Muscle of arm (tissue), 12 donors: ENCODE measurements around the gene REG3G. TPM values are rescaled to one million over a fixed set of nuclear protein-coding genes. Genes with fewer than 3 reads are reported as not detected.
"Not testable (repeated sequence)": the region's sequence is repeated elsewhere in the genome, so short reads cannot be mapped to it uniquely, and the experiment has no call there.

ENCODE experiments used
- DNase-seq: peaks from one replicate; pipeline ENCODE4 v3.0.0-alpha.2; 2013
- polyA plus RNA-seq, 12 donors: library from polyadenylated mRNA; unstranded; fragments of 120-200 nt; gene quantifications; one replicate each; pipeline ENCODE4 v1.2.1, GENCODE V29; 2013; ENCODE audit not compliant: insufficient read length in 12 of 12

REG3G gene
- polyA plus RNA-seq, 12 donors, result not detected

DNA sequence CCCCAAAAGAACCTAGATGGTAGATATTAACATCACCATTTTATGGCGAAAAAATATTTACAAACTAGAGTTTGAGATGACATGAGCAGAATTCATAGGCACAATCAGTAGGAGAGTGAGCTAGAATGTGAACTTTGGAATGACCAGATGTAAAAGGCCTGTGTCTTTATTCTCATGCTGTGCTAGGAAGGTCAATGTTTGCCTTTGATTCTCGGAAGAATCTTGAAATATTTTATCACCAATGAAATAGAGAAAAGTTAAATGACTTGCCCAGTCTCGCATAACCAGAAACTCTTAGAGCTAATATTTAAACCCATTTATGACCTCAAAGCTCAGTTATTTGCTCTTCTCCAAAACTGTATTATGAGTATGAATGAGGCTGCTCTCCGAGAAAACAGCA, 9.2 kb upstream of the REG3G start:
- no peak for DNase-seq

DNA sequence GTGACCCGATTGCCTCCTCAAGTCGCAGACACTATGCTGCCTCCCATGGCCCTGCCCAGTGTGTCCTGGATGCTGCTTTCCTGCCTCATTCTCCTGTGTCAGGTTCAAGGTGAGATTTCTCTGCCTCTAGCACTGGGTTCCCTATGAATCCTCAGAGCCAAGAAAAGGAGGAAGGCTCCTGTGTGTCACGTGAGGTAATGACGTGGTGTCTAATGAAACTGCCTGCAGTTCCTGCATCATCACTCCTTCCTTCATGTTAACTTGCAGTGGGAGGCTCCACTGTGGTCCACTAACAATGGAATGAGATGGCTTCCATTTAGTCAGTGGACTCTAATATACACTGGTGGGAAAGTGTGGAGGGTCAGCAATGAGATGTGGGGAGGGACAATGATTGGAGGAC, 559 bp downstream of the REG3G start:
- DNase-seq, result no peak

DNA sequence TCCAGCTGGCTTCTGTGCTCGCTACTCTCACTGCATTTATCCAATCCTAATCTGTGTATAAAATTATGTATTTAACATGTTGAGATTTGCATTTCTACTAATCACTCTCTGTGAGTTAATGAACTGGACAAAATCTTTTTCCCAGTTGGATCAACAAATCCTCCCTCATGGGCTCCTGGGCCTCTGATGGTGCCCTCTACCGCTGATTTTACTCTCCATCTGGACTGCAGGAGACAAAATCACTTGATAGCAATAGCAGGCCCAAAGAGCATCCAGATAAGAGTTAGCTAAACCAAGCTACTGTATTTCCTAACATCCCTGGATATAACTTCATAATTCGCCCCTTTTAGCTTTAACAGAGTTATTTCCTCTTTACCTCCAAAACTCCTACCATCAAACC, 14.4 kb downstream of the REG3G start:
- DNase-seq, result no peak

DNA sequence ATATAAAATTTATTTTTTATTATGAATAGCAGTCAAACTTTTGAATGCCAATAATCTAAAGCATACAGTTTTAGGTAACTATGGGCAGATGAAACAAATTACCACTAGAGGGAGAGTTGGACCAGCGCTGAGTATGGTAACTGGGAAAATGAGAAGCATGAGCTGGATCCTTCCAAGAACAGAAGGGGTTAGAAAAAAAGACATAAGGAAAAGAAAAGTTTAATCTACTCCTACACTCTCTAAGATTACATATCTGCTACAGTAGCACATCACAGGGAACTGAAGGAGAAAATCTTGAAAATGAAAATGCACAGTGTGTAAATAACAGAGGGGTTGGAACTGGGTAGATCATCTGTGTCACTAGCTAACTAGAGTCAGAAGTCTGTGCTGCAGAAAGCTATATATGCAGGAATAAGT, 15.5 kb downstream of the REG3G start:
- DNase-seq, result peak; percentile 41

DNA sequence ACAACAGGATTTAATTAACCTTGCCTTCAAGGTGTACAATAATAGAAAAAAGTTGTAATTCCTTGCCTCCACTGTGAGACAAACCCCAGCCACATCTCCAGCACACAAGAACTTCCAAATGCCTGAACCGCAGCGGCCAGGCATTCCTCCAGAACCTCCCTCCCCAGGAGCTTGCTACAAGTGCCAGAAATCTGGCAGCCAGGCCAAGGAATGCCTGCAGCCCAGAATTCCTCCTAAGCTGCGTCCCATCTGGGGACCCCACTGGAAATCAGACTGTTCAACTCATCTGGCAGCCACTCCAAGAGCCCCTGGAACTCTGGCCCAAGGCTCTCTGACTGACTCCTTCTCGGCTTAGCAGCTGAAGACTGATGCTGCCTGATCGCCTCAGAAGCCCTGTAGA, 28.0 kb downstream of the REG3G start:
- peak; percentile 79 for DNase-seq

DNA sequence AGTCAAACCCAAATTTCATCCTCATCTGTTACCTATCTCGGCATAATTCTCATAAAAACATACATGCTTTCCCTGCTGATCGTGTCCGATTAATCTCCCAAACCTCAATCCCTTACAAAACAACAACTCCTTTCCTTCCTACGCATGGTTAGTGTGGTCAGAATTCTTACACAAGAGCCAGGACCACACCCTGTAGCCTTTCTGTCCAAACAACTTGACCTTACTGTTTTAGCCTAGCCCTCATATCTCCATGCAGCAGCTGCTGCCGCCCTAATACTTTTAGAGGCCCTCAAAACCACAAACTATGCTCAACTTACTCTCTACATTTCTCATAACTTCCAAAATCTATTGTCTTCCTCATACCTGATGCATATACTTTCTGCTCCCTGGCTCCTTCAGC, 29.3 kb downstream of the REG3G start:
- DNase-seq, result not testable (repeated sequence)

DNA sequence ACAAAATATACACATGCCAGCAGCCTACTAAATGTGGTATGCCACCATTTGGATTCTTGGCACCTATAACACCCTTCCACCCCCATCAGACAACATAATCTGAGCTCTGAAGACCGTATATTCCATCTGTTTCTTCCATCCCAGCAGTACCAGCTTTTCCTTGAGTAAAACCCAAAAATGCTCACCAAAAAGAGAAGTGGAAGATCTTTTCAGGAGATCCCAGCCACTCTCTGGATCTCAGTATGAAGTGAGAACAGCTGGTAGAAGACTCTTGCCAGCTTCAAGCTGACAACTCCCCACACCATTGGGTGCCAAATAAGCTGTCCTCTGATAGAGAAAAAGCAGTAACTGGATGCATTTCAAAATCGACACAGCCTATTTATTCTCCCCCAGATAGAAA, 39.7 kb downstream of the REG3G start:
- DNase-seq, result no peak

DNA sequence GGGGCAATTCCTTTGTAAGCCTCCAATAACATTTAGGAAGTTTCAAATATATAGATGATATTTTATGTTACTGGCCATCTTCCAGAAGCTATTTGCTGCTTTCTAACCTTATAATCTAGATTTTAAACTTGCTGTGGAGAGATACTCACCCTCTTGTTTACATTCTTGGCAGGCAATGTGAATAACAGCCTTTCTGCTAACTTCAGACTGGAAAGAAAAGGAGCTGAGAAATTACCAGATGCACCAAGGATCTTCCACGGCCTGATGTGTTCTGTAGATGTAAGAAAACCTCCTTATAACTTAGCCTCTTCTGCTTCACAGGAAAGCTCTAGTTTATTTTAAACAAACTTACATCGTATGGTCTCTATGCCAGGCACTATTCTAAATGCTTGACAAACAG, 45.6 kb downstream of the REG3G start:
- DNase-seq, result no peak

Other genes with a start within 250 kb of the REG3G start
- gene REG1B, start 62.3 kb downstream of the REG3G start, polyA plus RNA-seq, result not detected
- not detected for gene REG1A, start 94.8 kb downstream of the REG3G start, polyA plus RNA-seq
- gene REG3A, start 134.1 kb downstream of the REG3G start, polyA plus RNA-seq, result not detected